ENCODE data around the gene COL25A1.

DNA sequence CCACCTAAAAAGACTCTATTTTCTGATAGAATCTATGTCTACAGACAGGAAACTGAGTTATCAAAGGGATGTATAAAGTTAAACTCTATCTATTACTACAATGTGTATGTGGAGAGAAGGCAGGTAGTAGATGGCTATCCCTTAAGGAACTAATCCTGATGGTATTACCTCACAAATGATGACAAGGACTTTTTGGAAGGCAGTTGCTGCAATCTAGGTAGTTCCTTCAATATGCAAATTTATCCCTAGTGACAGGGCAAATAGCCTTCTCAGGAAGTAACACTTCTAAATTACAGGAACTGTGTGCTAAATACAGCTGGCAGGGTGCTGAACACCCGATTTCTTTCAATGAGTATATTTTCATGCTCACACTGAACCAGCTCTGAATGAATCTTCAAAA lies 177.4 kb downstream of the COL25A1 start:
- TF ChIP-seq, protein P1, sequence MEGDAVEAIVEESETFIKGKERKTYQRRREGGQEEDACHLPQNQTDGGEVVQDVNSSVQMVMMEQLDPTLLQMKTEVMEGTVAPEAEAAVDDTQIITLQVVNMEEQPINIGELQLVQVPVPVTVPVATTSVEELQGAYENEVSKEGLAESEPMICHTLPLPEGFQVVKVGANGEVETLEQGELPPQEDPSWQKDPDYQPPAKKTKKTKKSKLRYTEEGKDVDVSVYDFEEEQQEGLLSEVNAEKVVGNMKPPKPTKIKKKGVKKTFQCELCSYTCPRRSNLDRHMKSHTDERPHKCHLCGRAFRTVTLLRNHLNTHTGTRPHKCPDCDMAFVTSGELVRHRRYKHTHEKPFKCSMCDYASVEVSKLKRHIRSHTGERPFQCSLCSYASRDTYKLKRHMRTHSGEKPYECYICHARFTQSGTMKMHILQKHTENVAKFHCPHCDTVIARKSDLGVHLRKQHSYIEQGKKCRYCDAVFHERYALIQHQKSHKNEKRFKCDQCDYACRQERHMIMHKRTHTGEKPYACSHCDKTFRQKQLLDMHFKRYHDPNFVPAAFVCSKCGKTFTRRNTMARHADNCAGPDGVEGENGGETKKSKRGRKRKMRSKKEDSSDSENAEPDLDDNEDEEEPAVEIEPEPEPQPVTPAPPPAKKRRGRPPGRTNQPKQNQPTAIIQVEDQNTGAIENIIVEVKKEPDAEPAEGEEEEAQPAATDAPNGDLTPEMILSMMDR (IDR thresholded peaks at IDR 0.05), result no peak
- TF ChIP-seq POLR2A (IDR thresholded peaks at IDR 0.05), result no peak
